Measurements from ENCODE around the gene HIC1. TPM values are rescaled to one million over a fixed set of nuclear protein-coding genes. Genes with fewer than 3 reads are reported as not detected.
A peak's percentile ranks its signal among the peaks of the same experiment; 100 is the strongest.

The HIC1 gene
- total RNA-seq, 1 donor from 2014 or later, result 85.0 TPM

DNA sequence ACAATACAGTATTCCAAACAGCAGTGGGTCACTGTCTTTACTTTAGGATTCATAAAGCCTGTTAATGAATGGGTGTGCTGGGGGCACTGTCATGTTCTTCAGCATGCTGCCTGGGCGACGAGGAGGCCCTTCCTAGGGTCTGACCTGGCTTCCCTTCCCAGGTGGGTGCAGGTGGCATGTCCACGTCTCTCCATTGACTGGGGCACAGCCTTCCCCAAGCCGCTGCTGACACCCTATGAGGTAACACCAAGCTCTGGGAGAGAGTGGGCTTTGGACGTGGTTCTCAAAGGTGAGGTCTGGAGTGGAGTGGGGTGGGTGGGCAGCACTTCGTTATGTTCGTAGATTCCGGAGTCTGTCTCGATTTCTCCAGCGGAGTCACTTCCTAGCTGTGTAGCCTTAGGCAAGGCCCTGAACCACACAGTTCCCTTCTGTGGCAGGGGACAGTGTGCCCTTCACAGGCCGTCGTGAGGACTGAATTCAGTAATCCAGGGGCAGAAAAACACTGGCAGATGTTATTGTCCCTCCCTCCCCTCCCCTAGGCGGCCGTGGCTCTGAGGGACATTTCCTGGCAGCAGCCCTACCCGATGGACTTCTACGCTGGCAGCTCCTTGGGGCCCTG, 13.9 kb upstream of the HIC1 start:
- ATAC-seq (peak; percentile 15), DNase-seq (ENCODE audit: low spot score) (no peak)
- intact Hi-C loops (cut with DNase I), result loop anchor here (10.0 kb wide), 1 partner anchor 126 kb away; no protein-coding TSS in a partner anchor

DNA sequence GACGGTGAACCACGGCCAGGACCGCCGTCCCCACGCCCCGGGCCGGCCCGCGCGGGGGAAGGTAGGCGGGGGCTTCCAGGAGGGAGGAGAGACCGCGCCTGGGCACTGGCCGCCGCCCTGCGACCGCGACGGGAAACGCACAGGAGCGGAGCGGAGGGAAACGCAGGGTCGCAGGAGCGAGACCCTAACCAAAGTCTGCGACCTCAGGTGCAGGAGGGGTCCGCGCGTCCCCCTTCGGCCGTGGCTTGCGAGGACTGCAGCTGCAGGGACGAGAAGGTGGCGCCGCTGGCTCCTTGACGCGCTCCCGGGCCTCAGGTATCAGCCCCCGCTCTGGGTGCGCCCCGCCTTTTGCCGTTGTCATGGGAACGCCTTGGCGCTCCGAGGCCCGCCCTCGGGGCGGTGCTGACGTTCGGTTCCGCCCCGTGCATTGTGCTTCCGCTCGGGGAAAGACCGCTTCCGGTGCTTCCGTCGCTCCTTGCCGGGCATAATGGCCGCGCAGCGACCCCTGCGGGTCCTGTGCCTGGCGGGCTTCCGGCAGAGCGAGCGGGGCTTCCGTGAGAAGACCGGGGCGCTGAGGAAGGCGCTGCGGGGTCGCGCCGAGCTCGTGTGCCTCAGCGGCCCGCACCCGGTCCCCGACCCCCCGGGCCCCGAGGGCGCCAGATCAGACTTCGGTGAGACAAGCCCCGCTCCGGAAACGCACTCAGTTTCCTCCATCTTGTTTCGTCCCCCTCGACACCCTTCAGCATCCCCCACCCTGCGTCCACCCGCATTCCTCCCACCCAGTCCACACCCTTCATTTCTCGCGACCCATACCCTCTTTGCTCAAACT, 13.1 kb upstream of the HIC1 start, which contains the start of gene OVCA2:
TSS of gene OVCA2 (plus strand) at position 462 of the 829 bp plus-strand sequence. CDS start at position 488, 26 bp downstream.
- peak; percentile 97 for DNase-seq (ENCODE audit: low spot score)
- intact Hi-C loops (cut with DNase I), result loop anchor here (10.0 kb wide), 1 partner anchor 127 kb away; no protein-coding TSS in a partner anchor

DNA sequence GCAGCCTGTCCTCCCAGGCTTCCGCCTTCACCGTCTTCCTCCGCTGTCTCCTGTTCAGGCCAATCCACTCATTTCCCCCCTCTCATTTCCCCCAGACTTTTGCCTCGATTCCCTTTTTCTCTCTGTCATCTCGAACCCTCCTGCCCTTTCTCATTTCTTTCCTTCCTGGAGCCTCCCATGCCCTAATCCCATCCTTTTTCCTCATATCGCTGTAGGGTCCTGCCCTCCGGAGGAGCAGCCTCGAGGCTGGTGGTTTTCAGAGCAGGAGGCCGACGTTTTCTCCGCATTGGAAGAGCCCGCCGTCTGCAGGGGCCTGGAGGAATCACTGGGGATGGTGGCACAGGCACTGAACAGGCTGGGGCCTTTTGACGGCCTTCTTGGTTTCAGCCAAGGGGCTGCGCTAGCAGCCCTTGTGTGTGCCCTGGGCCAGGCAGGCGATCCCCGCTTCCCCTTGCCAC, 12.5 kb upstream of the HIC1 start:
- intact Hi-C loops (cut with DNase I), result loop anchor here (10.0 kb wide), 1 partner anchor 128 kb away; no protein-coding TSS in a partner anchor
- DNase-seq (ENCODE audit: low spot score), result no peak
- ATAC-seq, result no peak

More for the DNA sequence above, 13.1 kb upstream of the HIC1 start, which contains the start of gene OVCA2:
- ATAC-seq, result peak; percentile 95

DNA sequence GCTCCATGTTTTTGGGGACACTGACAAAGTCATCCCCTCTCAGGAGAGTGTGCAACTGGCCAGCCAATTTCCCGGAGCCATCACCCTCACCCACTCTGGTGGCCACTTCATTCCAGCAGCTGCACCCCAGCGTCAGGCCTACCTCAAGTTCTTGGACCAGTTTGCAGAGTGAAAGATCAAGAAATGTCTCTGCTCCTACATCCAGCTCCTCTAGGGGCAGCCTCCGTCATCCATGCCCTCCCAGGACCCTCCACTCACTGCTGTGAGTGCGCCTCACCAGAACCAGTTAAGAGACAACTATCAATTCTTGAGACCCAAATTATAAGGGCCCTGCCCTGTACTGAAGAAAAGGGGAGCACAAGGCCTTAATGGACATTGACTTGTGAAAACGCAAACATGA, 12.0 kb upstream of the HIC1 start:
- intact Hi-C loops (cut with DNase I), result loop anchor here (10.0 kb wide), 1 partner anchor 128 kb away; no protein-coding TSS in a partner anchor
- peak; percentile 1 for ATAC-seq
- no peak for DNase-seq (ENCODE audit: low spot score)

DNA sequence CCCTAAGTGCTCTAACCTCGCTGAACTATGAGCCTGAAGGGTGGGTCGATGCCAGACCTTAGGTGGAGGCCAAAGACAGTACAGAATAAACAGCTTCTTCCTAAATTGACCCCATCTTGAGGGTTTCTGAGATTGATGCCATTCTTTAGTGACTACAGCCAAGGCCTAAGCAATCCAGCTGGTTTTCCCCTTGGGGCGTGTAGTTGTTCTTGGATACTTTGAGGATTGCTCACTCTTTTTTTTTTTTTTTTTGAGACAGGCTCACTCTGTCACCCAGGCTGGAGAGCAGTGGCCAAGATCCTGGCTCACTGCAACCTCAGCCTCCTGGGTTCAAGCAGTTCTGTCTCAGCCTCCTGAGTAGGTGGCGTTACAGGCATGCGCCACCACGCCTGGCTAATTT, 11.1 kb upstream of the HIC1 start:
- ATAC-seq, result no peak
- no peak for DNase-seq (ENCODE audit: low spot score)
- intact Hi-C loops (cut with DNase I), result loop anchor here (10.0 kb wide), 1 partner anchor 129 kb away; no protein-coding TSS in a partner anchor

DNA sequence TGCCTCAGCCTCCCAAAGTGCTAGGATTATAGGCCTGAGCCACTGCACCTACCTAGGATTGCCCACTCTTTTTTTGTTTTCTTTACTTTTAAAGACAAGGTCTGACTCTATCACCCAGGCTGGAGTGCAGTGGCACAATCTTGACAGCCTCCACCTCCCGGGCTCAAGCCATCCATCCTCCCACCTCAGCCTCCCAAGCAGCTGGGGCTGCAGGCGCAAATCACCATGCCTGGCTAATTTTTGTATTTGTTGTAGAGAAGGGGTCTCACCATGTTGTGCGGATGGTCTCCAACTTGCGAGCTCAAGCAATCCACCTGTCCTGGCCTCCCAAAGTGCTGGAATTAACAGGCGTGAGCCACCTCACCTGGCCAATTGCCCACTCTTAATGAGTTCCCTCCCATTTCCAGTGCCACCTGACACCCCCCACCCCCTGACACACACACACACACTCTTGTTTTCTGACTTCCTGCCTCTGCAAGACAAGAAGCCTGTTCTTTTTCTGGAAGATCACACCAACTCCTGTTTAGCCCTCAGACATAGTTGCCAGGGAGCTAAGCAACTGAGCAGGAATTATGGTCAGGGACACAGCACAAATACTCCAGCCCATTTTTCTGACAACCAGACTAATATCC, 10.5 kb upstream of the HIC1 start:
- ATAC-seq, result no peak
- intact Hi-C loops (cut with DNase I), result loop anchor here (10.0 kb wide), 1 partner anchor 130 kb away; no protein-coding TSS in a partner anchor
- no peak for DNase-seq (ENCODE audit: low spot score)

DNA sequence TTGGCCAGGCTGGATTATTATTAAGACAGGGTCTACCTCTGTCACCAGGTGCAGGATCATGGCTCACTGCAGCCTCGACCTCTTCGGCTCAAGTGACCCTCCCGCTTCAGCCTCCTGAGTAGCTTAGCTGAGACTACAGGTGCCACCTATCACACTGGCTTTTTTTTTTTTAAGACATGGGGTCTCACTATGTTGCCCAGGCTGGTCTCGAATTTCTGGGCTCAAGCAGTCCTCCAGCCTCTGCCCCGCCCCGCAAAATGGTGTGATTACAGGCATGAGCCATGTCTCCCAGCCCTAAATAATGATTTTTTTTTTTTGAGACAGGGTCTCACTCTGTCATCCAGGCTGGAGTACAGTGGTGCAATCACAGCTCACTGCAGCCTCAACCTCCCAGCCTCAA, 7.3 kb upstream of the HIC1 start:
- intact Hi-C loops (cut with DNase I), result loop anchor here (10.0 kb wide), 1 partner anchor 133 kb away; no protein-coding TSS in a partner anchor
- ATAC-seq, result no peak
- DNase-seq (ENCODE audit: low spot score), result no peak

DNA sequence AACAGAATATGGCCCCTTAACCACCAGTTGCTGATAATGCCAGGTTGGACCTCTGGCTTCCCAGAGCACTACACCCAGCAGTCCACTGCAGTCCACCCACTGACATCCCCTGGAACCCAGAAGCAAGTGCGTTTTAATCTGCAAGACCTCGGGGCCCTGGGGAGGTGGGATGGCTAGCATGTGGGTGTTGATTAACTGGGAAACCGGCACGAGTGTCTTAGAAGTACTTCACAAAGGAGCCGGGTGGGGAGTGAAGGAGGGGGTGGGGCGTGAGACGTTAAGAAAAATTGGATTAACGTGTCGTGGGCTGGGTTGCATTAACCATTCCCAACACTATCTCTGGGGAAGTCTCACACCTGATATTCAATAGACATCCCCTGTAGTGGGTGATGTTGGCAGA, 6.1 kb upstream of the HIC1 start:
- ATAC-seq, result no peak
- intact Hi-C loops (cut with DNase I), result loop anchor here (10.0 kb wide), 1 partner anchor 134 kb away; no protein-coding TSS in a partner anchor
- no peak for DNase-seq (ENCODE audit: low spot score)

DNA sequence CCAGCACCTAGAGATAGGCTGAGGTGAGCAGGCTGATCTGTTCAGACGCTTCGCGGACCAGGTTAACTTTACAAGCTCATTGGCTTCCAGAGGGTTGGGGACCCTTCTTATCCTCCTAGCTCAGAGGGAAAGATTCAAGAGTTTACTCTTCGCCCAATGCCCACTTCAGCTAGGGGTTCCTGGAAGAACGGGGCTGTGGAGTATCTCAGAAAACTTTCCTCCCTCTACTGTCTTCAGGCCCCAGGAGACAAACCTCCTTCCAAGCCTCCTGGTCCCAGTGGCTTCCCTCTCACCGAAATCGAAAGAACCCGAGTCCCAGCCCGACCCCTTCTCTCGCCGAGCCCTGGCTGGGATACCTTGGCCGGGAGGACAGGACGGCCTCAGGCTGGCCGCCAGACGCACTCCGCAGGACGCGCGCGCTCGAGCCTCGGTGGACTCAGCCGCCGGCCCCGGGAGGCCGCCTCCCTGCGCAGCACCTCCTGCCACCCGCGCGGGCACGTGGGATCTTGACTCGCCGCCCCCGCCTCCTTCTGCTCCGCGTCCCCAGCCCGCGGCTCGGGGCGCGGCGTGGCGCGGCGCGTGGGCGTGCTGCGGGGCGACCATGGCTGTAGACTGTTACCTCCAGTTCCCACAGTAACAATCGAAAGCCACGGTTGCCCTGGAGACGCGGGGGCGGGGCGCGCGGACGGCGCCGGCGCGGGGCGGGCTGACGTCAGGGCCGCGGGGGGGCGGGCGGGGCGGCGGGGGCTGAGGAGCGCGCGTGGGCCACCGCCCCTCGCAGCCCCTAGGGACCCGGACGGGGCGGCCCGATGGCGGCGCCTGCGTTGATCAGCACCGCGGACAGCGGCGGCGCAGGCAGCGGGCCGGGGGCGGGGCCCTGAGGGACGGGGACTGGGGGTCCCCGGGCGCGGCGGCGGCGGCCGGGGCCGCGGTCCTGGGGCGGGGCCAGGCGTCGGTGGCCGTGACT, 5.3 kb upstream of the HIC1 start:
- peak; percentile 57 for ATAC-seq
- DNase-seq (ENCODE audit: low spot score), result peak; percentile 93
- intact Hi-C loops (cut with DNase I), result loop anchor here (10.0 kb wide), 1 partner anchor 135 kb away; no protein-coding TSS in a partner anchor

DNA sequence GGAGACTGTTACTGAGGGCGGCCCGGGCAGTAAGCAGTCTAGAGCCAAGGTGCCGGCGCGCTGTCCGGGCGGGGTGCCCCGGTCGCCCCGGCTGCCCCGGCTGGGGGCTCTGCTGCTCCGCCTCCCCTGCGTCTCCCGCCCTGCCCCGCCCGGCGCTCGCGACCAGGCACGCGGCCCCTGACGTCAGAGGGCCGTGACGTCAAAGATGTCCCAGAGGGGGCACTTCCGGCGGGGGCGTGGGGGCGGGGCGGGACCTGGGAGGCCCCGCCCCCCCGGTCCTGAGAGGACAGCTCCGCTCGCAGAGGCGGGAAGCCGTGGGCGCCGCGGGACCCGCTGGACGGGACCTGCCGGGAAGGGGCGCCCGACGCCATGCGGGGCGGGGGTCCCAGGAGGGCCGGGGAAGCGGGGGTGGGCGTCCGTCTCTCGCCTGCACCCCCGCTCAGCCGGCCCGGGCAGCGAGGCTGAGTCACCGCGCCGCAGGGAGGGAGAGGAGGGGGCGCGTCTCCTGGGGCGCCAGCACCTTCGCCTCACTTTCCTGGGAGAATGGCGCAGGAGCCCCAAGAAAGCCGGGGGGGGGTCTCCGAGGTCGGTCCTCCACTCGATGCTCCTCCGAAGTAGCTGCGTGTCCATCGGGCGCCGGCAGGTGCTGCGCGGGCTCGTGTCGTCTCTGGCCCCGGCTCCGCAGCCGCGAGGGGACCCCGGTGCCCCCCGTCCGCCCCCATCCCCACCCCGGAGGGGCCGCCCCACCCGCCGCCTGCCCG, 4.4 kb upstream of the HIC1 start:
- peak; percentile 87 for DNase-seq (ENCODE audit: low spot score)
- intact Hi-C loops (cut with DNase I), result no loop called here
- ATAC-seq, result peak; percentile 16

DNA sequence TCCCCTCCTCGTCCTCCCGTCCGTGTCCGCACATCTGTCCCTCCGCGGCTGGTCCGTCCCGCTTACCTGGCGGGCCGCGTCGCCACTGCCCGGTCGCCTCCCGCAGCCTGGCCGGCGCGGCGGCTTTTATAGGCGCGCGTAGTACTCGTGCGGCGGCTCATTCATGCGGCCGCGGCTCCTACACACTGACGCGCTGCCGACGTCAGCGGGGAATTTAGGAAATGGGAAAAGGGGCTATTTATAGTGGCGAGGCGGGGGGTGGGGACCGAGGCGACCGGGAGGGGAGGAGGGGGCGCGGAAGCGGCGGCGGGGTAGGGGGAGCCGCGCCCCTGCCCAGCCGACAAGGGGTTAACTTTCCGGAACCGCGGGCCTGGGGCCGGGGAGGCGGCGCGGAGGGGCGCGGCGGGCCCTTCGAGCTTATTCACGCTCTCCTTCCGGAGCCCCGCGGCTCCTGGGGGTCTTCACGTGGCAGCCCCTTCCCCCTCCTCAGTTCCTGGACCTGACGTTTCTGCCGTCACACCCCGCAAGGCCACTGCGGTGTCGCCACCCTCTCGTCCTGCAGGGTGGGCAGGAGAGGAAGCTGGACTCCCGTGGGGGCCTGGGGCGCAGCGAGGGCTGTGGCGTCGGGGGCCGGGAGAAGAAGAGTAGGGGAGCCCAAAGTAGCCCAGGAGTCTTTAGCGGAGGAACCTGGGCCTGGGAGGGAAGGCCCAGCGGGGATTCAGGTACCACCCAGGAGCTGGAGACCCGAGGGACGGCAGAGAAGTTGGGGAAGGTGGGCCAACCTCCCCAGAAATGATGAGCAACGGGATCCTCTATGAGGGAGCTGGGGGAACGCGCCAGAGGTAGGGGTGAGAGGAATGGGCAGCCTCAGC, 3.6 kb upstream of the HIC1 start:
- no peak for DNase-seq (ENCODE audit: low spot score)
- intact Hi-C loops (cut with DNase I), result no loop called here
- no peak for ATAC-seq

DNA sequence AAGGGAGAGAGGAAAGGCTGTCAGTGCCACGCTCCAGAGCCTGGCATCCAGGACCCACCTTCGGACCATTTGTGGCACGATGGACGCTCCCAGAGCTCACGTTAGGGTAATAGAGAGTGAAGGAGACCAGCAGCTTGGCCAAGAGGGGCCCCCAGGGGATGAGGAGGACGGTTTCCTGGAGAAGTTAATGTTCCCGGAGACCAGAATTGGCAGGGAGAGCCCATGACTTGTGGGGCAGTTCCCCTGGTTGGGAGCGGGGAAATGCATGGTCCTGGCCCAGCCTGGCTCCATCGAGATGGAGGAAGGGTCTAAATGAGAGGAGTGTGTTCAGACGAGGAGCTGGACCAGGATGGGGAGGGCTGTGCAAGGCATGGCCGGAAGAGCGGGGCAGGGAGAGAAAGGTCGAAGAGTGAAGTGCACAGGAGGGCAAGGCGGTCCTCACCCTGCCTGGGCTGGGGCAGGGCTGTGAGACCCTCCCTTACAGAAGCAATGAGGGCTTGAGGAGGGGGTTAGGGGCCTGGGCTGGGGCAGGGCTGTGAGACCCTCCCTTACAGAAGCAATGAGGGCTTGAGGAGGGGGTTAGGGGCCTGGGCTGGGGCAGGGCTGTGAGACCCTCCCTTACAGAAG, 2.9 kb upstream of the HIC1 start:
- intact Hi-C loops (cut with DNase I), result no loop called here
- DNase-seq (ENCODE audit: low spot score) (no peak), ATAC-seq (no peak)

DNA sequence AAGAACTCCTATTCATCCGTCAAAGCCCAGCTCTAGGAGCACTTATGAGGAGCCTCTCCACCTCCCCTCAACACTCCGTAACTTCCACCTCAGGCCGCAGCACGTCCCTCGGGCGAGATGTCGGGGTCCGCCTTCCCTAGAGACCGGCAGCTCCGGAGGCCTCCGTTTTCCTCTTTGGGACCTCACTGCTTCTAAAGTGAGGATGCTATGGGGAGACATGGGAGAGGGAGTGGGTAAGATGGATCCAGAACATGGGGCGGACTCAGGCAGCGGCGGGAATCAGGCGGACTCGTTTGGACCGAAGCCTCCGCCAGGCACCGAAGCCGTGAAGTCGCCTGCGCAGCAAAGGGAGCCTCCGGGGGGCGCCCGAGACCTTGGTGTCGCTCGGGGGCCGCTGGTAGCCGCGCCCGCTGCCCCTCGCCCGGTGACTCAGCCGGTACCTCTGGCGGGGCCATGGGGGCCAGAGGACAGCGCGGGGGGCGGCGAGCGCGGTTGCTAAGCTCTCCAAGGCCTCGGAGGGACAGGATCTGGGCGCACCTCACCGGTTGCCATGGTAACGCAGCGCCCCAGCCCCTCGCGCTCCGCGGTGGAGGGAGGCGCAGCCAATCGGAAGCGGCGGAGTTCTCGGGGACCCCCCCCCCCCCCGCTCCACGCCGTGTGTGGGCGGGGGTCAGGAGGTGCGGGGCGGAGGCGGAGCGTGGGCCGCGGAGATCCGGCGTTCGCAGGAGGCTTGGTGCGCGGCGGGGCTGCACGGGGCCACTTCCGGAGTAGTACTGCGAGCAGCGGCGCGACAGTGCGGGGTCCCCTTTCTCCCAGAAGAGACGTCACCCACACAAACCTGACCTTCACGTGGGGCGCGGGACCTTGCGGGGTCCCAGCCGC, 1.3 kb upstream of the HIC1 start:
- DNase-seq (ENCODE audit: low spot score), result peak; percentile 91
- intact Hi-C loops (cut with DNase I), result loop anchor here (2.0 kb wide), 1 partner anchor 191 kb away; no protein-coding TSS in a partner anchor
- peak; percentile 50 for ATAC-seq

DNA sequence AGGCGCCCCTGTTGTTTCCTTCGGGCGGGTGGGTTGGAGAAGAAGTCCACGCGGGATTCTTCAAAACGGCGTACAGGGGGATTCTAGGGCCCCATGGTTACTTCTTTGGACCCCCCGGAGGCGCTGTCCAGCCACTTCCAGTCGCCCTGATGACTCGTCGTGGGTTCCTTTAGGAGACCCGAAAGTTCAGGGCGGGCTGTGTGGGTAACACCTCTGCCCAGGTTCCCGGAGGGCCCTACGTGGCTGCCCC, 716 bp upstream of the HIC1 start:
- intact Hi-C loops (cut with DNase I), result loop anchor here (2.0 kb wide), 1 partner anchor 191 kb away; no protein-coding TSS in a partner anchor
- ATAC-seq (no peak), DNase-seq (ENCODE audit: low spot score) (no peak)
